GM12875 (cell line): Measurements from ENCODE around the gene TMEM123.
A peak's percentile ranks its signal among the peaks of the same experiment; 100 is the strongest.

Source experiments
- H3K4me3 ChIP-seq: one replicate; pipeline ENCODE4 v1.5.1; 2011; ENCODE audit warnings: low read depth, low read length, control low read depth
- TF ChIP-seq, protein P1 (sequence below): IDR thresholded peaks from 2 replicates; pipeline ENCODE4 v1.5.1; 2011; ENCODE audit warnings: low read depth, mild to moderate bottlenecking, control low read depth, inconsistent platforms, low read length, moderate library complexity, borderline replicate concordance; ENCODE audit not compliant: insufficient read depth

Gene TMEM123

DNA sequence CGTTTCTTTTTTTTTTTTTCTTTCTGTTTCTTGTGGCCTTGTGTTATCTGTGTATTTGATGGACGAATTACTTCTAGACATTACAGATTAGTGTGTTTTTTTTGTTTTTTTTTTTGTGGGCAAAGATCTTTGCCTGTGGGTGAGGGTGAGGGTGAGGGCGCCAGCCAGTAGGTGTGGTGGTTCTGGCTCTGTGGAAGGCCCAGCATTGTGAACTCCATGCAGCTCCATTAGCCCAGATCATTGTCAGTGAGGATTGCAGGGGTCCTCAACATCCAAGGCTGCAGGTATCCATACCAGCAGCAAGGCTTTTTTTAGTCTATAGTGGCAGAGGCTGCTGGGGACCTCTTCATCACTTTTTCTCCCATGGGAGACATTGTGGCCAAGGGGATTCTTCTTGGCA is 91.9 kb downstream of the TMEM123 start:
- TF ChIP-seq, protein P1, sequence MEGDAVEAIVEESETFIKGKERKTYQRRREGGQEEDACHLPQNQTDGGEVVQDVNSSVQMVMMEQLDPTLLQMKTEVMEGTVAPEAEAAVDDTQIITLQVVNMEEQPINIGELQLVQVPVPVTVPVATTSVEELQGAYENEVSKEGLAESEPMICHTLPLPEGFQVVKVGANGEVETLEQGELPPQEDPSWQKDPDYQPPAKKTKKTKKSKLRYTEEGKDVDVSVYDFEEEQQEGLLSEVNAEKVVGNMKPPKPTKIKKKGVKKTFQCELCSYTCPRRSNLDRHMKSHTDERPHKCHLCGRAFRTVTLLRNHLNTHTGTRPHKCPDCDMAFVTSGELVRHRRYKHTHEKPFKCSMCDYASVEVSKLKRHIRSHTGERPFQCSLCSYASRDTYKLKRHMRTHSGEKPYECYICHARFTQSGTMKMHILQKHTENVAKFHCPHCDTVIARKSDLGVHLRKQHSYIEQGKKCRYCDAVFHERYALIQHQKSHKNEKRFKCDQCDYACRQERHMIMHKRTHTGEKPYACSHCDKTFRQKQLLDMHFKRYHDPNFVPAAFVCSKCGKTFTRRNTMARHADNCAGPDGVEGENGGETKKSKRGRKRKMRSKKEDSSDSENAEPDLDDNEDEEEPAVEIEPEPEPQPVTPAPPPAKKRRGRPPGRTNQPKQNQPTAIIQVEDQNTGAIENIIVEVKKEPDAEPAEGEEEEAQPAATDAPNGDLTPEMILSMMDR, result no peak
- H3K4me3 ChIP-seq, result no peak overlapping the region

DNA sequence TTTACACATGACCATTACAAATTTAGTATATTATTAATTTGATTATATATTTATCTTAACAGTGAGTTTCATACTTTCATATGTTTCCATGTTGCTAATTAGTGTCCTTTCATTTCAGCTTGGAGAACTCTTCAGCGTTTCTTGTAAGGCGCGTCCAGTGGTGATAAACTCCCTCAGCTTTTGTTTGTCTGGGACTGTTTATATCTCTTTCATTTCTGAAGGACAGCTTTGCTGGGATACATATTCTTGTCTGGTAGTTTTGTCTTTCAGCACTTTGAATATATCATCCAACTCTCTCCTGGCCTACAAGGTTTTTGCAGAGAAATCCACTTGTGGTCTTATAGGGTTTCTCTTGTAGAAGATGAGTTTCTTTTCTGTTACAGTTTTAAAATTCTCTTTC is 93.2 kb downstream of the TMEM123 start:
- no peak overlapping the region for H3K4me3 ChIP-seq
- TF ChIP-seq, protein P1, result no peak

DNA sequence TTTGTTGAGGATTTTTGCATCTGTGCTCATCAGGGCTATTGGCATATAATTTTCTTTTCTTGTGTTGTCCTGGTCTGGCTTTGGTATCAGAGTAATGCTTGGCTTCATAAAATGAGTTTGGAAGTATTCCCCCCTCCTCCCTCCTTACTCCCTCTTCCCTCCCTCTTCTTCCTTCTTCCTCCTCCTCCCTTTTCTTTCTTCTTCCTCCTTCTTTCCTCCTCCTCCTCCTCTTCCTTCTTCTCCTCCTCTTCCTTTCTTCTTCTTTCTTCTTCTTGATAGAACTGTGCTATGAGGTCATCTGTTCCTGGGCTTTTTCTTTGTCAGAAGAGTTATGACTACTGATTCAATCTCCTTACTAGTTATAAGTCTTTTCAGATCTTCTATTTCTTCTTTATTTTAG is 95.4 kb downstream of the TMEM123 start:
- H3K4me3 ChIP-seq, result no peak overlapping the region
- TF ChIP-seq, protein P1, result no peak

DNA sequence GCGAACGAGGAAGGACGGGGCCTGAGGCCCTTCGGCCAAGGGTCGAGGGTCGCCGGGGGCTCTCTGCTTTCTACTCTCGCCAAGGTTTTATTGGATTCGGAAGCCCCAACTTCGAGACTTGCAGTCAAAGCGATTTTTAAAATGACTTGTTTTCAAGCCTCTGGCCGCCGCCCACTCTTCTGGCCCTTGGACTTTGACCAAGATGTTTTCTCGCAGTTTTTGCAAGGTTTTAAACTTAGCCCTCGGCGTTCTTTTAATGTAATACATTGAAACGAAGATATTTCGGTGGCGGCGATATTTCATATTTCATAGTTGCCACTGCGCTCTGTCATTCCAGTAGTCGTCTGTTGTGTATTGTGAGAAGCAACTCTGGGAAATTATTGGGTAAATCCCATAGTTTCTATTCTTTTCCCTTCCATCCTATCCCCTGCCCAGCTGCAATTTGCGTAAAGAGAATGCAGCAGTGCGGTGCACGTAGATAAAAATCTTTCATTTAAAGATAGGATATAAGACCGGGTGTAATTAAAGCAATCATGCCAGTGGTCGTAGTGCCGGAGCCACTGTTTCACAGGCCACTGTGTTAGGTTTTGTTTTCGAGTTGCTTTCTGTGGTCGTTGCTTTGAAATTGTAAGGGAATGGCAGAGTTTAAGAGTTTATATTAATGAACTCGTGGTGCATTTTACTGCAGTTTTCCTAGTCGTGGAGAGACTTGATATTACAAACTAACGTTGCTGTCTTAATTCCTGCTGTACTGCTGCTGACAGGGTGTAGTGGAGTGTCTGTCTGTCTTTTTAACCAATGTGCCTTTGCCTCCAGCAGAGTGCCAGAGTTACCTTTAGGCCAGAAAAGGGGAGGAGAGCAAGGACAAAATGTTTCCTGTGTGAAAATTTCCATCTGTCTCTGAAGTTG is 104.8 kb downstream of the TMEM123 start:
- peak overlapping the region; percentile 79 for H3K4me3 ChIP-seq
- TF ChIP-seq, protein P1, result no peak

DNA sequence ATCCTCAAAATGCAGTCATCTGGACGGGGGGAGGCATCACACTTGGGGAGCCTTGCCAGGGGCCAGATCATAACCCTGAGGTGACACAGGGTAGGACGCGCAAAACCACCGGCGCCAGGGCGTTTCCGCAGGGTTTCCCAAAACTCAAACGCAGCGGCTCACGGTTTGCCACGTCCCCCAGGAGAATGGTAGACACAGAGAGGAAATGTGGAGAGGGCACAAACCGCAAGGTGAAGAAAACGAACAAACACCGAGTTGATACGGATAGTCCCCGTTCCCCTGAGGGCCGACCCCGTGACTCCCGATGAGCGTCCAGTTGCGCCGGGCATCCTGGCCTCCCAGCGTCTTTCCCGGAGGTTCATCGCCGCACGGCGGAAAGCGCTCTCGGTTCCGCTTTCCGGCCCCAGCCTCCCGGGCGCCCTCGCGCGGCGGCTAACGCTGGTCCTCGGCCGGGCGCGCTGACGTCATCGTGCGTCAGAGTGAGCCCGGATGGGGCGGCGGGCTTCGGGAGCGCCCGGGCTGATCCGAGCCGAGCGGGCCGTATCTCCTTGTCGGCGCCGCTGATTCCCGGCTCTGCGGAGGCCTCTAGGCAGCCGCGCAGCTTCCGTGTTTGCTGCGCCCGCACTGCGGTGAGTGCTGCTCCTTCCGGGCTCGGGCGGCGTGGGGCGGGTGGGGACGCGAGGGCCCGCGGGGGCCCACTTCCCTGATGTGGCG is 105.7 kb downstream of the TMEM123 start, which contains the start of gene BIRC2:
Gene BIRC2 (plus strand): TSS at position 467 of the 714 bp plus-strand sequence. CDS start 2,641 bp downstream, outside the sequence.
- TF ChIP-seq, protein P1, result peak; percentile 93
- H3K4me3 ChIP-seq, result peak within 1 kb of the TSS; percentile 79

DNA sequence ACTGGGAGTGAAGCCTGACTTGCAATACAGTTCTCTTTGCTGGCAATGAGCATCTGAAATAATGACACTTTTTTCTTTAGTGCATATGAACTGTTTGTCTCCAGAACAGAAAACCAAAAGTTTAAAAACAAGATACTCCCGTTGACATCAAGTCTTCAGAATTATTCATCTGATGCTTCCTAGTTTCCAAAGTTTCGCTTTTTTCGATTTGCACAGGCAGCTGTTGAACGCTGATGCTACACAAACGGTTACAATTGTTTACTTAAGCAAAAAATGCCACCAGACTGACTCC is 106.2 kb downstream of the TMEM123 start:
- TF ChIP-seq, protein P1, result no peak
- H3K4me3 ChIP-seq, result peak overlapping the region; percentile 79
